Naive thymus-derived CD8-positive, alpha-beta T cell (primary cell): ENCODE results near the gene ARNT2. TPM values are rescaled to one million over a fixed set of nuclear protein-coding genes. Genes with fewer than 3 reads are reported as not detected.
"Not testable (repeated sequence)": the region's sequence is repeated elsewhere in the genome, so short reads cannot be mapped to it uniquely, and the experiment has no call there.

Experiments
- ATAC-seq, 2 donors: fragments of 150-1000 bp; cut with Tn5 transposase in 1 of 2; sonication (Bioruptor Pico), chemical (Tn5 transposase) in 1 of 2; 1 replicate in 1 of 2; 2 replicates in 1 of 2; pipeline ENCODE4 v1.10.0; 2021; ENCODE audit warnings: mild to moderate bottlenecking in 2 of 2, moderate library complexity in 2 of 2
- POLR2A ChIA-PET: fragments of 350-600 bp; sonication (Branson Sonifier 250); formaldehyde crosslinking; loops from one replicate; lab custom pipeline; 2021; ENCODE audit warnings: antibody characterized with exemption; lab: Charles Lee
- DNase-seq, 10 donors: peaks; one replicate each; pipeline versions ENCODE4 v3.0.0 to v3.0.0-alpha.2; 2020 to 2022
- H3K27ac Mint-ChIP-seq, 10 donors: one replicate each; pipeline ENCODE4 v1.8.0; 2020 to 2022; ENCODE audit warnings: mild to moderate bottlenecking in 10 of 10, mixed read lengths in 10 of 10, moderate library complexity in 4 of 10, inconsistent platforms in 1 of 10
- H3K27me3 Mint-ChIP-seq, 5 donors: one replicate each; pipeline ENCODE4 v1.8.0; 2021 to 2022; ENCODE audit warnings: mixed read lengths in 5 of 5
- H3K36me3 Mint-ChIP-seq, 3 donors: one replicate each; pipeline ENCODE4 v1.8.0; 2020 to 2022; ENCODE audit warnings: mixed read lengths in 3 of 3, mild to moderate bottlenecking in 2 of 3, inconsistent platforms in 1 of 3
- H3K4me1 Mint-ChIP-seq, 4 donors: one replicate each; pipeline ENCODE4 v1.8.0; 2021 to 2022; ENCODE audit warnings: mixed read lengths in 4 of 4
- H3K4me3 Mint-ChIP-seq, 10 donors: one replicate each; pipeline ENCODE4 v1.8.0; 2020 to 2022; ENCODE audit warnings: mild to moderate bottlenecking in 10 of 10, mixed read lengths in 10 of 10, moderate library complexity in 6 of 10, inconsistent platforms in 1 of 10
- H3K9me3 Mint-ChIP-seq, 9 donors: one replicate each; pipeline ENCODE4 v1.8.0; 2020 to 2022; ENCODE audit warnings: mixed read lengths in 9 of 9, mild to moderate bottlenecking in 3 of 9, inconsistent platforms in 1 of 9, moderate library complexity in 1 of 9
- microRNA-seq: library from miRNA; unstranded; fragments of <30 nt; microRNA quantifications from one replicate; pipeline ENCODE4 v1.2.0, GENCODE V29; 2022; ENCODE audit warnings: borderline microRNAs expressed
- polyA plus RNA-seq, 3 donors: library from polyadenylated mRNA; unstranded; fragments of 300-500 nt; fragmentation: Illumina TruSeq; gene quantifications; one replicate each; pipeline ENCODE4 v1.2.3, GENCODE V29; 2021
- total RNA-seq, 8 experiments: library from RNA in 2 of 8; stranded (reverse) in 2 of 8; gene quantifications; one replicate each; pipeline ENCODE4 v1.2.3 and lab custom pipeline; 2021 to 2026

Gene ARNT2
- total and polyA plus RNA-seq, 5 experiments from 2014 or later, result not detected

GRCh38 chr15:80635953-80636352, 231.8 kb downstream of the ARNT2 start:
- Mint-ChIP-seq H3K27me3 (peaks cover 2 to 25% (median 14%) of the 10 kb centered on the region in 5 donors), H3K4me1 (no peaks in the 10 kb centered on the region), H3K36me3 (no peaks in the 10 kb centered on the region), H3K9me3 (peaks cover 0 to 2% (median 0%) of the 10 kb centered on the region in 9 donors), H3K27ac (no peak overlapping the region), H3K4me3 (no peak overlapping the region)
- no peak for ATAC-seq
- POLR2A ChIA-PET, result no interaction called here
- no peak for DNase-seq

GRCh38 chr15:80636675-80637074, 232.5 kb downstream of the ARNT2 start:
- no peaks in the 10 kb centered on the region for H3K36me3 Mint-ChIP-seq
- ATAC-seq (no peak), DNase-seq (no peak)
- no peak overlapping the region for H3K27ac Mint-ChIP-seq
- peaks cover 0 to 2% (median 0%) of the 10 kb centered on the region in 9 donors for H3K9me3 Mint-ChIP-seq
- no peaks in the 10 kb centered on the region for H3K4me1 Mint-ChIP-seq
- POLR2A ChIA-PET, result no interaction called here
- no peak overlapping the region for H3K4me3 Mint-ChIP-seq
- H3K27me3 Mint-ChIP-seq, result peaks cover 2 to 25% (median 14%) of the 10 kb centered on the region in 5 donors

GRCh38 chr15:80637747-80638146, 233.6 kb downstream of the ARNT2 start:
- Mint-ChIP-seq H3K27ac (no peak overlapping the region), H3K9me3 (peaks cover 0 to 2% (median 0%) of the 10 kb centered on the region in 9 donors), H3K27me3 (peaks cover 2 to 25% (median 16%) of the 10 kb centered on the region in 5 donors), H3K4me3 (no peak overlapping the region), H3K36me3 (no peaks in the 10 kb centered on the region), H3K4me1 (no peaks in the 10 kb centered on the region)
- POLR2A ChIA-PET, result no interaction called here
- no peak for DNase-seq
- ATAC-seq, result no peak

GRCh38 chr15:80638553-80639167, 234.5 kb downstream of the ARNT2 start:
- Mint-ChIP-seq H3K36me3 (no peaks in the 10 kb centered on the region), H3K27ac (no peak overlapping the region), H3K4me3 (no peak overlapping the region), H3K9me3 (peaks cover 0 to 2% (median 0%) of the 10 kb centered on the region in 9 donors), H3K27me3 (peaks cover 2 to 23% (median 15%) of the 10 kb centered on the region in 5 donors), H3K4me1 (no peaks in the 10 kb centered on the region)
- DNase-seq, result no peak
- no peak for ATAC-seq
- POLR2A ChIA-PET, result no interaction called here

- Mint-ChIP-seq H3K27ac (no peak overlapping the region), H3K36me3 (no peaks in the 10 kb centered on the region), H3K4me1 (no peaks in the 10 kb centered on the region), H3K9me3 (peaks cover 0 to 2% (median 0%) of the 10 kb centered on the region in 9 donors), H3K4me3 (no peak overlapping the region), H3K27me3 (peaks cover 2 to 28% (median 15%) of the 10 kb centered on the region in 5 donors)
- DNase-seq (no peak), ATAC-seq (no peak)
- POLR2A ChIA-PET, result no interaction called here
These were observed 235.0 kb downstream of the ARNT2 start for GRCh38 chr15:80639168-80639555.

GRCh38 chr15:80640531-80641121, 236.4 kb downstream of the ARNT2 start:
- POLR2A ChIA-PET, result no interaction called here
- peaks cover 0 to 21% (median 8%) of the 10 kb centered on the region in 5 donors for H3K27me3 Mint-ChIP-seq
- no peak overlapping the region for H3K4me3 Mint-ChIP-seq
- H3K27ac Mint-ChIP-seq, result no peak overlapping the region
- ATAC-seq (no peak), DNase-seq (no peak)
- no peaks in the 10 kb centered on the region for H3K4me1 Mint-ChIP-seq
- peaks cover 0 to 4% (median 0%) of the 10 kb centered on the region in 9 donors for H3K9me3 Mint-ChIP-seq
- H3K36me3 Mint-ChIP-seq, result no peaks in the 10 kb centered on the region

- no peak overlapping the region for H3K4me3 Mint-ChIP-seq
- peaks cover 0 to 6% (median 3%) of the 10 kb centered on the region in 9 donors for H3K9me3 Mint-ChIP-seq
- peaks cover 0 to 16% (median 6%) of the 10 kb centered on the region in 5 donors for H3K27me3 Mint-ChIP-seq
- no peak overlapping the region for H3K27ac Mint-ChIP-seq
- POLR2A ChIA-PET, result no interaction called here
- H3K36me3 Mint-ChIP-seq, result no peaks in the 10 kb centered on the region
- H3K4me1 Mint-ChIP-seq, result no peaks in the 10 kb centered on the region
- DNase-seq (no peak), ATAC-seq (no peak)
These were observed 237.2 kb downstream of the ARNT2 start for GRCh38 chr15:80641384-80641783.

- no peaks in the 10 kb centered on the region for H3K36me3 Mint-ChIP-seq
- ATAC-seq (no peak), DNase-seq (no peak)
- peaks cover 0 to 17% (median 7%) of the 10 kb centered on the region in 5 donors for H3K27me3 Mint-ChIP-seq
- H3K4me3 Mint-ChIP-seq, result no peak overlapping the region
- H3K4me1 Mint-ChIP-seq, result no peaks in the 10 kb centered on the region
- POLR2A ChIA-PET, result no interaction called here
- peaks cover 0 to 16% (median 9%) of the 10 kb centered on the region in 9 donors for H3K9me3 Mint-ChIP-seq
- no peak overlapping the region for H3K27ac Mint-ChIP-seq
These were observed 239.3 kb downstream of the ARNT2 start for GRCh38 chr15:80643431-80643951.

- H3K27ac Mint-ChIP-seq, result no peak overlapping the region
- peaks cover 0 to 22% (median 9%) of the 10 kb centered on the region in 9 donors for H3K9me3 Mint-ChIP-seq
- no peaks in the 10 kb centered on the region for H3K36me3 Mint-ChIP-seq
- peaks cover 0 to 18% (median 7%) of the 10 kb centered on the region in 5 donors for H3K27me3 Mint-ChIP-seq
- H3K4me1 Mint-ChIP-seq, result no peaks in the 10 kb centered on the region
- POLR2A ChIA-PET, result no interaction called here
- no peak for ATAC-seq
- DNase-seq, result no peak
- H3K4me3 Mint-ChIP-seq, result no peak overlapping the region
These were observed 241.4 kb downstream of the ARNT2 start for GRCh38 chr15:80645494-80646065.

GRCh38 chr15:80647424-80647823, 243.2 kb downstream of the ARNT2 start:
- DNase-seq, H3K4me3 Mint-ChIP-seq, POLR2A ChIA-PET, H3K27ac Mint-ChIP-seq, H3K36me3 Mint-ChIP-seq, H3K4me1 Mint-ChIP-seq, ATAC-seq: not testable (repeated sequence)
- Mint-ChIP-seq H3K9me3 (peaks cover 2 to 36% (median 10%) of the 10 kb centered on the region in 9 donors), H3K27me3 (peaks cover 0 to 19% (median 3%) of the 10 kb centered on the region in 5 donors)

Small RNAs within 50 kb of the gene (microRNA-seq; reads per million reads assigned to microRNA genes)
- not detected for gene MIR5572

Other genes starting within 250 kb of the ARNT2 start
- gene CTXND1, start 152.2 kb upstream of the ARNT2 start, total RNA-seq, result not detected
- not detected for gene CTXND1, start 152.2 kb upstream of the ARNT2 start, polyA plus RNA-seq